ENCODE results near the gene ARMC5. TPM values are rescaled to one million over a fixed set of nuclear protein-coding genes. Genes with fewer than 3 reads are reported as not detected.

Gene ARMC5
- total RNA-seq, 1 donor from 2014 or later, result 5.4 TPM

DNA sequence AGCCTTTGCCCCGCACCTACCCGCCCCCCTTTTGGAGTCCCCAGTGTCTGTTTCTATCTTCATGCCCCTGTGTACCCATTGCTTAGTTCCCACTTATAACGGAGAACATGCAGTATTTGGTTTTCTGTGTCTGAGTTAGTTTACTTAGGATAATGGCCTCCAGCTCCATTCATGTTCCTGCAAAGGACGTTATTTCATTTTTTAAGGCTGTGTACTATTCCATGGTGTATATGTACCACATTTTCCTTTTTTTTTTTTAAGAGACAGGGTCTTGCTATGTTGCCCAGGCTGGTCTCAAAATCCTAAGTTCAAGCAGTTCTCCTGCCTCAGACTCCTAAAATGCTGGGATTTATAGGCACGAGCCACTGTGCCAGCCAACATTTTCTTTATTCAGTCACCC, 8.6 kb downstream of the ARMC5 start:
- Mint-ChIP-seq H3K27ac (no peak overlapping the region), H3K9me3 (no peaks in the 10 kb centered on the region), H3K36me3 (peaks cover 5% of the 10 kb centered on the region), H3K27me3 (ENCODE audit: insufficient read depth, low read depth) (peaks cover 7% of the 10 kb centered on the region), H3K4me3 (no peak overlapping the region), H3K4me1 (peaks cover 7% of the 10 kb centered on the region)
- Histone ChIP-seq H3F3A (ENCODE audit: low read depth) (no peaks in the 10 kb centered on the region), H3K9ac (no peak overlapping the region), H2AFZ (replicated peaks) (no peak overlapping the region), H3K27me3 (peaks cover 28% of the 10 kb centered on the region), H3K79me2 (ENCODE audit: low read depth) (no peaks in the 10 kb centered on the region), H3K36me3 (no peaks in the 10 kb centered on the region), H3K27ac (no peak overlapping the region), H3K9me3 (ENCODE audit: low read depth) (no peaks in the 10 kb centered on the region), H4K20me1 (ENCODE audit: low read depth) (no peaks in the 10 kb centered on the region), H3K4me2 (no peak overlapping the region), H3K4me1 (no peaks in the 10 kb centered on the region), H3K4me3 (no peak overlapping the region)
- no peak for DNase-seq (ENCODE audit: low spot score)
- TF ChIP-seq, protein P1, sequence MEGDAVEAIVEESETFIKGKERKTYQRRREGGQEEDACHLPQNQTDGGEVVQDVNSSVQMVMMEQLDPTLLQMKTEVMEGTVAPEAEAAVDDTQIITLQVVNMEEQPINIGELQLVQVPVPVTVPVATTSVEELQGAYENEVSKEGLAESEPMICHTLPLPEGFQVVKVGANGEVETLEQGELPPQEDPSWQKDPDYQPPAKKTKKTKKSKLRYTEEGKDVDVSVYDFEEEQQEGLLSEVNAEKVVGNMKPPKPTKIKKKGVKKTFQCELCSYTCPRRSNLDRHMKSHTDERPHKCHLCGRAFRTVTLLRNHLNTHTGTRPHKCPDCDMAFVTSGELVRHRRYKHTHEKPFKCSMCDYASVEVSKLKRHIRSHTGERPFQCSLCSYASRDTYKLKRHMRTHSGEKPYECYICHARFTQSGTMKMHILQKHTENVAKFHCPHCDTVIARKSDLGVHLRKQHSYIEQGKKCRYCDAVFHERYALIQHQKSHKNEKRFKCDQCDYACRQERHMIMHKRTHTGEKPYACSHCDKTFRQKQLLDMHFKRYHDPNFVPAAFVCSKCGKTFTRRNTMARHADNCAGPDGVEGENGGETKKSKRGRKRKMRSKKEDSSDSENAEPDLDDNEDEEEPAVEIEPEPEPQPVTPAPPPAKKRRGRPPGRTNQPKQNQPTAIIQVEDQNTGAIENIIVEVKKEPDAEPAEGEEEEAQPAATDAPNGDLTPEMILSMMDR (IDR thresholded peaks at IDR 0.05), result no peak
- TF ChIP-seq EZH2phosphoT487 (IDR thresholded peaks at IDR 0.05) (no peak), EZH2 (IDR thresholded peaks at IDR 0.05) (no peak)

GRCh38 chr16:31470615-31471014, 11.3 kb downstream of the ARMC5 start:
- no peak for DNase-seq (ENCODE audit: low spot score)
- no peaks in the 10 kb centered on the region for H3K36me3 ChIP-seq
- no peak overlapping the region for H3K27ac ChIP-seq
- H3K9me3 Mint-ChIP-seq, result no peaks in the 10 kb centered on the region
- H3K9me3 ChIP-seq (ENCODE audit: low read depth), result no peaks in the 10 kb centered on the region
- H3K4me3 ChIP-seq, result no peak overlapping the region
- H3K9ac ChIP-seq, result no peak overlapping the region
- H3K4me3 Mint-ChIP-seq, result no peak overlapping the region
- no peak overlapping the region for H2AFZ ChIP-seq (replicated peaks)
- no peaks in the 10 kb centered on the region for H3F3A ChIP-seq (ENCODE audit: low read depth)
- TF ChIP-seq EZH2phosphoT487 (IDR thresholded peaks at IDR 0.05), result no peak
- TF ChIP-seq, protein P1 (IDR thresholded peaks at IDR 0.05), result no peak
- TF ChIP-seq EZH2 (IDR thresholded peaks at IDR 0.05), result no peak
- peaks cover 8% of the 10 kb centered on the region for H3K36me3 Mint-ChIP-seq
- no peaks in the 10 kb centered on the region for H3K79me2 ChIP-seq (ENCODE audit: low read depth)
- H3K27me3 ChIP-seq, result peaks cover 56% of the 10 kb centered on the region
- H3K27ac Mint-ChIP-seq, result no peak overlapping the region
- H3K4me1 Mint-ChIP-seq, result peaks cover 7% of the 10 kb centered on the region
- H3K27me3 Mint-ChIP-seq (ENCODE audit: insufficient read depth, low read depth), result peaks cover 21% of the 10 kb centered on the region
- no peaks in the 10 kb centered on the region for H3K4me1 ChIP-seq
- no peak overlapping the region for H3K4me2 ChIP-seq
- H4K20me1 ChIP-seq (ENCODE audit: low read depth), result peaks cover 2% of the 10 kb centered on the region

- H3K9me3 Mint-ChIP-seq, result no peaks in the 10 kb centered on the region
- Histone ChIP-seq H3K4me1 (no peaks in the 10 kb centered on the region), H3F3A (ENCODE audit: low read depth) (no peaks in the 10 kb centered on the region), H3K27ac (no peak overlapping the region), H3K9me3 (ENCODE audit: low read depth) (no peaks in the 10 kb centered on the region), H3K9ac (no peak overlapping the region), H3K79me2 (ENCODE audit: low read depth) (no peaks in the 10 kb centered on the region), H3K4me2 (peak overlapping the region; percentile 86), H3K4me3 (peak overlapping the region; percentile 65), H3K27me3 (peaks cover 63% of the 10 kb centered on the region), H4K20me1 (ENCODE audit: low read depth) (peaks cover 10% of the 10 kb centered on the region), H3K36me3 (no peaks in the 10 kb centered on the region), H2AFZ (replicated peaks) (no peak overlapping the region)
- peak; percentile 28 for DNase-seq (ENCODE audit: low spot score)
- TF ChIP-seq EZH2phosphoT487 (IDR thresholded peaks at IDR 0.05) (no peak), EZH2 (IDR thresholded peaks at IDR 0.05) (no peak)
- TF ChIP-seq, protein P1 (IDR thresholded peaks at IDR 0.05), result no peak
- no peak overlapping the region for H3K27ac Mint-ChIP-seq
- H3K4me1 Mint-ChIP-seq, result peaks cover 9% of the 10 kb centered on the region
- H3K36me3 Mint-ChIP-seq, result peaks cover 7% of the 10 kb centered on the region
- H3K27me3 Mint-ChIP-seq (ENCODE audit: insufficient read depth, low read depth), result peaks cover 26% of the 10 kb centered on the region
- H3K4me3 Mint-ChIP-seq, result peak overlapping the region; percentile 80
These were observed 12.1 kb downstream of the ARMC5 start for GRCh38 chr16:31471241-31471874.
